OCI-LY1 (cell line): Measurements from ENCODE around the gene SH3RF1.

Experiments used
- H2AFZ ChIP-seq: fragments of 200-600 bp; sonication (generic), shearing (Covaris generic); 2 replicates; pipeline ENCODE4 v1.6.0; 2014; ENCODE audit warnings: antibody characterized with exemption, mild to moderate bottlenecking, low read length
- H3F3A ChIP-seq: fragments of 200-600 bp; sonication (generic), shearing (Covaris generic); 2 replicates; pipeline ENCODE4 v1.6.0; 2014; ENCODE audit warnings: mild to moderate bottlenecking, antibody characterized with exemption, low read length, moderate library complexity; ENCODE audit not compliant: insufficient read depth
- H3K27ac ChIP-seq: fragments of 200-600 bp; sonication (generic); 2 replicates; pipeline ENCODE4 v1.5.1; 2014; ENCODE audit warnings: low read length, mixed run types, mild to moderate bottlenecking, low read depth; ENCODE audit not compliant: poor library complexity, severe bottlenecking
- H3K27me3 ChIP-seq: fragments of 200-600 bp; sonication (generic); 2 replicates; pipeline ENCODE4 v1.6.0; 2014; ENCODE audit warnings: antibody characterized with exemption, mild to moderate bottlenecking, low read length, moderate library complexity; ENCODE audit not compliant: insufficient read depth
- H3K36me3 ChIP-seq: fragments of 200-600 bp; sonication (generic); 2 replicates; pipeline ENCODE4 v1.6.1; 2014; ENCODE audit warnings: mild to moderate bottlenecking, antibody characterized with exemption, low read length, moderate library complexity, mixed read lengths; ENCODE audit not compliant: insufficient read depth
- H3K4me1 ChIP-seq: fragments of 200-600 bp; sonication (generic); 2 replicates; pipeline ENCODE4 v1.5.1; 2014; ENCODE audit warnings: mild to moderate bottlenecking, low read length, moderate library complexity; ENCODE audit not compliant: insufficient read depth, severe bottlenecking
- H3K4me2 ChIP-seq: fragments of 200-600 bp; sonication (generic), shearing (Covaris generic); 2 replicates; pipeline ENCODE4 v1.6.1; 2014; ENCODE audit warnings: low read length
- H3K4me3 ChIP-seq: fragments of 200-600 bp; sonication (generic); 2 replicates; pipeline ENCODE4 v1.5.1; 2014; ENCODE audit warnings: low read length, low read depth, mild to moderate bottlenecking, mixed read lengths; ENCODE audit not compliant: poor library complexity, severe bottlenecking
- H3K79me2 ChIP-seq: fragments of 200-600 bp; shearing (Covaris generic); 2 replicates; pipeline ENCODE4 v1.6.1; 2016; ENCODE audit warnings: mixed run types, low read length, mixed read lengths; ENCODE audit not compliant: insufficient read depth
- H3K9ac ChIP-seq: fragments of 200-600 bp; sonication (generic), shearing (Covaris generic); 2 replicates; pipeline ENCODE4 v1.6.1; 2014; ENCODE audit warnings: mild to moderate bottlenecking, low read length, mixed read lengths
- H3K9me2 ChIP-seq: fragments of 200-600 bp; sonication (generic), shearing (Covaris generic); 2 replicates; pipeline ENCODE4 v1.6.1; 2014; ENCODE audit warnings: low read depth, mild to moderate bottlenecking, low read length, mixed read lengths
- H3K9me3 ChIP-seq: fragments of 200-600 bp; shearing (Covaris generic); 2 replicates; pipeline ENCODE4 v1.6.1; 2014; ENCODE audit warnings: low read length, mixed read lengths
- H4K20me1 ChIP-seq: fragments of 200-600 bp; sonication (generic), shearing (Covaris generic); 2 replicates; pipeline ENCODE4 v1.6.0; 2016; ENCODE audit warnings: mild to moderate bottlenecking, low read length; ENCODE audit not compliant: insufficient read depth
- EZH2 ChIP-seq: fragments of 200-600 bp; sonication (generic), shearing (Covaris generic); IDR thresholded peaks from 2 replicates; pipeline ENCODE4 v1.8.0; 2017; ENCODE audit warnings: borderline replicate concordance, mixed run types, mild to moderate bottlenecking, antibody characterized with exemption, low read length, moderate library complexity, mixed read lengths
- TF ChIP-seq, protein P1 (sequence below): fragments of 200-600 bp; sonication (generic), shearing (Covaris generic); IDR thresholded peaks from 2 replicates; pipeline ENCODE4 v1.5.1; 2017; ENCODE audit warnings: mild to moderate bottlenecking, antibody characterized with exemption, low read length, moderate library complexity, mixed read lengths

Gene SH3RF1

GRCh38 chr4:169251291-169252235, 19.2 kb downstream of the SH3RF1 start:
- H3K4me3 ChIP-seq, result no peak overlapping the region
- no peaks in the 10 kb centered on the region for H3K4me1 ChIP-seq
- no peaks in the 10 kb centered on the region for H3K79me2 ChIP-seq
- no peak overlapping the region for H2AFZ ChIP-seq
- no peaks in the 10 kb centered on the region for H3K9me2 ChIP-seq
- no peak overlapping the region for H3K4me2 ChIP-seq
- no peak for TF ChIP-seq EZH2
- TF ChIP-seq, protein P1, sequence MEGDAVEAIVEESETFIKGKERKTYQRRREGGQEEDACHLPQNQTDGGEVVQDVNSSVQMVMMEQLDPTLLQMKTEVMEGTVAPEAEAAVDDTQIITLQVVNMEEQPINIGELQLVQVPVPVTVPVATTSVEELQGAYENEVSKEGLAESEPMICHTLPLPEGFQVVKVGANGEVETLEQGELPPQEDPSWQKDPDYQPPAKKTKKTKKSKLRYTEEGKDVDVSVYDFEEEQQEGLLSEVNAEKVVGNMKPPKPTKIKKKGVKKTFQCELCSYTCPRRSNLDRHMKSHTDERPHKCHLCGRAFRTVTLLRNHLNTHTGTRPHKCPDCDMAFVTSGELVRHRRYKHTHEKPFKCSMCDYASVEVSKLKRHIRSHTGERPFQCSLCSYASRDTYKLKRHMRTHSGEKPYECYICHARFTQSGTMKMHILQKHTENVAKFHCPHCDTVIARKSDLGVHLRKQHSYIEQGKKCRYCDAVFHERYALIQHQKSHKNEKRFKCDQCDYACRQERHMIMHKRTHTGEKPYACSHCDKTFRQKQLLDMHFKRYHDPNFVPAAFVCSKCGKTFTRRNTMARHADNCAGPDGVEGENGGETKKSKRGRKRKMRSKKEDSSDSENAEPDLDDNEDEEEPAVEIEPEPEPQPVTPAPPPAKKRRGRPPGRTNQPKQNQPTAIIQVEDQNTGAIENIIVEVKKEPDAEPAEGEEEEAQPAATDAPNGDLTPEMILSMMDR, result no peak
- no peak overlapping the region for H3K27ac ChIP-seq
- H4K20me1 ChIP-seq, result no peaks in the 10 kb centered on the region
- H3K36me3 ChIP-seq, result no peaks in the 10 kb centered on the region
- no peaks in the 10 kb centered on the region for H3F3A ChIP-seq
- H3K9me3 ChIP-seq, result no peaks in the 10 kb centered on the region
- H3K9ac ChIP-seq, result no peak overlapping the region
- no peaks in the 10 kb centered on the region for H3K27me3 ChIP-seq

GRCh38 chr4:169250796-169251195, 20.0 kb downstream of the SH3RF1 start:
- Histone ChIP-seq H3K9me2 (no peaks in the 10 kb centered on the region), H4K20me1 (no peaks in the 10 kb centered on the region), H2AFZ (no peak overlapping the region), H3K36me3 (no peaks in the 10 kb centered on the region), H3K27ac (no peak overlapping the region), H3K4me2 (no peak overlapping the region), H3K4me3 (no peak overlapping the region), H3K4me1 (no peaks in the 10 kb centered on the region), H3K27me3 (no peaks in the 10 kb centered on the region), H3F3A (no peaks in the 10 kb centered on the region), H3K9ac (no peak overlapping the region), H3K79me2 (no peaks in the 10 kb centered on the region), H3K9me3 (no peaks in the 10 kb centered on the region)
- TF ChIP-seq, protein P1, result no peak
- no peak for TF ChIP-seq EZH2

DNA sequence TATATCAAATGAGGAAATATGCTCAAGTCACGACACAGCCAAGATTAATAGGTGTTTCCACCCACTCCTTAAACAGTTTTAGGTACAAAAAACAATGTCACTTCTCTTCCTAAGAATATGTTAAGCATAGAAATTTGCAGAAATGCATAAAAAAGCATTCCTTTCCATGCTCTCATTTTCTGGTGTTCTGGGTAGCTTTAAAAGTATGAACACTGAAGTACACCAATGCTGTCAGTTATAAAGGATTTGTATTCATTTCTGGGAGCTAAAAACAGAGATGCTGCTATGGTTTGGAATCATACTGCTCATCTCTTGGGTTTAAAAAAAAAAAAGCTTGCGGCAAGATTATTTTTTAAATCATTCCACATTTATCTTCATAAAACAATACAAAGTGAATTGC, 20.8 kb downstream of the SH3RF1 start:
- Histone ChIP-seq H3K9me3 (no peaks in the 10 kb centered on the region), H3K9ac (no peak overlapping the region), H3K9me2 (no peaks in the 10 kb centered on the region), H3K36me3 (no peaks in the 10 kb centered on the region), H3K4me3 (no peak overlapping the region), H4K20me1 (no peaks in the 10 kb centered on the region), H3K4me2 (no peak overlapping the region), H3K79me2 (no peaks in the 10 kb centered on the region), H3F3A (no peaks in the 10 kb centered on the region), H3K27ac (no peak overlapping the region), H3K27me3 (no peaks in the 10 kb centered on the region), H3K4me1 (no peaks in the 10 kb centered on the region), H2AFZ (no peak overlapping the region)
- TF ChIP-seq EZH2, result no peak
- TF ChIP-seq, protein P1, result no peak
